GM19239 (cell line): ENCODE measurements around the gene PPIL4.

Experiments
- DNase-seq: peaks from one replicate; pipeline ENCODE4 v3.0.0; 2011; ENCODE audit warnings: low spot score; ENCODE audit not compliant: insufficient read length
- FAIRE-seq: peaks from 2 replicates; lab custom pipeline; 2011; peaks lifted over from hg19 to GRCh38; lab: Jason Lieb, UNC

The PPIL4 gene

GRCh38 chr6:149545754-149546471 lies at the start of gene PPIL4:
Gene PPIL4 (minus strand): TSS chr6:149546043. CDS start chr6:149546005, 38 bp downstream.
- DNase-seq, result peak; percentile 72
- FAIRE-seq, result peak; percentile 85

GRCh38 chr6:149593408-149593807 lies 47.6 kb upstream of the PPIL4 start:
- DNase-seq, result no peak
- no peak for FAIRE-seq

- FAIRE-seq (no peak), DNase-seq (no peak)
Measured at GRCh38 chr6:149592983-149593382, 47.1 kb upstream of the PPIL4 start.

- FAIRE-seq (no peak), DNase-seq (no peak)
Measured at GRCh38 chr6:149586149-149586548, 40.3 kb upstream of the PPIL4 start.

GRCh38 chr6:149581349-149581748 lies 35.5 kb upstream of the PPIL4 start:
- DNase-seq (no peak), FAIRE-seq (no peak)

- FAIRE-seq (no peak), DNase-seq (no peak)
Measured at GRCh38 chr6:149580880-149581279, 35.0 kb upstream of the PPIL4 start.

- FAIRE-seq, result peak; percentile 63
Measured at GRCh38 chr6:149567945-149568585, 22.2 kb upstream of the PPIL4 start.

GRCh38 chr6:149567194-149567586 lies 21.3 kb upstream of the PPIL4 start:
- no peak for FAIRE-seq
- no peak for DNase-seq

More at GRCh38 chr6:149567945-149568585, 22.2 kb upstream of the PPIL4 start:
- no peak for DNase-seq

GRCh38 chr6:149566410-149567193 lies 20.8 kb upstream of the PPIL4 start:
- FAIRE-seq, result no peak
- peak; percentile 15 for DNase-seq

GRCh38 chr6:149565527-149566409 lies 19.9 kb upstream of the PPIL4 start, which contains the start of gene GINM1:
Gene GINM1 (plus strand): TSS chr6:149566375. CDS start chr6:149566415, 40 bp downstream.
- FAIRE-seq, result peak; percentile 91
- DNase-seq, result peak; percentile 80

- no peak for DNase-seq
- no peak for FAIRE-seq
Measured at GRCh38 chr6:149563928-149564325, 18.1 kb upstream of the PPIL4 start.

- FAIRE-seq (no peak), DNase-seq (no peak)
Measured at GRCh38 chr6:149563203-149563927, 17.5 kb upstream of the PPIL4 start.

- DNase-seq (no peak), FAIRE-seq (no peak)
Measured at GRCh38 chr6:149560736-149561135, 14.9 kb upstream of the PPIL4 start.

GRCh38 chr6:149559389-149559788 lies 13.5 kb upstream of the PPIL4 start:
- DNase-seq, result no peak

GRCh38 chr6:149558029-149558428 lies 12.2 kb upstream of the PPIL4 start:
- FAIRE-seq (no peak), DNase-seq (no peak)

More at GRCh38 chr6:149559389-149559788, 13.5 kb upstream of the PPIL4 start:
- FAIRE-seq, result no peak

GRCh38 chr6:149551920-149552319 lies 6.1 kb upstream of the PPIL4 start:
- FAIRE-seq, result no peak
- no peak for DNase-seq

GRCh38 chr6:149545258-149545753 lies 537 bp downstream of the PPIL4 start:
- DNase-seq, result no peak
- FAIRE-seq, result peak; percentile 37

- FAIRE-seq (no peak), DNase-seq (no peak)
Measured at GRCh38 chr6:149544646-149545257, 1.1 kb downstream of the PPIL4 start.

- FAIRE-seq, result no peak
- no peak for DNase-seq
Measured at GRCh38 chr6:149541139-149541538, 4.7 kb downstream of the PPIL4 start.
